GM12878 (cell line): ENCODE measurements around the gene NPB. TPM values are rescaled to one million over a fixed set of nuclear protein-coding genes. Genes with fewer than 3 reads are reported as not detected.

ENCODE experiments used
- ATAC-seq: fragments of 200-7000 bp; cut with Tn5 transposase; 3 replicates; pipeline ENCODE4 v1.9.1; 2020; ENCODE audit warnings: mild to moderate bottlenecking, moderate library complexity
- BruUV-seq: library from RNA; stranded (reverse); fragments of 400-500 nt; replicated peaks from 2 replicates; lab custom pipeline; 2021; lab: Mats Ljungman, UMichigan
- CTCF ChIA-PET: fragments of 300-600 bp; sonication (Branson Sonifier 250); formaldehyde crosslinking; extraction: SDS; loops from one replicate; lab custom pipeline; 2021; ENCODE audit warnings: inconsistent platforms; lab: Yijun Ruan, JAX
- POLR2A ChIA-PET: fragments of 350-600 bp; formaldehyde crosslinking; extraction: SDS; loops from one replicate; lab custom pipeline; 2021; ENCODE audit warnings: inconsistent platforms; lab: Charles Lee
- RAD21 ChIA-PET: fragments of 300-600 bp; sonication (Branson Sonifier 250); formaldehyde crosslinking; loops from one replicate; lab custom pipeline; 2023; ENCODE audit warnings: antibody characterized with exemption; ENCODE audit not compliant: unreplicated experiment; lab: Charles Lee
- SMC1A ChIA-PET: fragments of 300-600 bp; sonication (Branson Sonifier 250); formaldehyde crosslinking; loops from one replicate; lab custom pipeline; 2023; ENCODE audit not compliant: unreplicated experiment, uncharacterized antibody; lab: Charles Lee
- DNase-seq: peaks from one replicate; pipeline ENCODE4 v3.0.0-alpha.2; 2011; ENCODE audit warnings: low read depth, low spot score
- FAIRE-seq: peaks from 3 replicates; lab custom pipeline; 2011; peaks lifted over from hg19 to GRCh38; lab: Jason Lieb, UNC
- H2AFZ ChIP-seq: 2 replicates; pipeline ENCODE4 v1.6.0; 2011; ENCODE audit warnings: low read depth, low read length, control low read depth; ENCODE audit not compliant: control insufficient read depth
- H3K27ac ChIP-seq: 2 replicates; pipeline ENCODE4 v1.5.1; 2011; ENCODE audit warnings: control low read depth; ENCODE audit not compliant: control insufficient read depth, insufficient read depth
- H3K27me3 ChIP-seq, 2 experiments: replicated peaks in 1 of 2; 2 replicates each; pipeline versions ENCODE4 v1.6.0 to v1.6.1; 2011; ENCODE audit warnings: low read length in 1 of 2; ENCODE audit not compliant: control insufficient read depth in 2 of 2, insufficient read depth in 2 of 2
- H3K36me3 ChIP-seq, 2 experiments: 2 replicates each; pipeline ENCODE4 v1.5.1; 2011; ENCODE audit warnings: low read length in 1 of 2; ENCODE audit not compliant: control insufficient read depth in 2 of 2, insufficient read depth in 2 of 2
- H3K4me1 ChIP-seq: 2 replicates; pipeline ENCODE4 v1.6.1; 2011; ENCODE audit warnings: mild to moderate bottlenecking, low read length, moderate library complexity, mixed read lengths; ENCODE audit not compliant: control insufficient read depth, insufficient read depth
- H3K4me2 ChIP-seq: 2 replicates; pipeline ENCODE4 v1.6.0; 2011; ENCODE audit warnings: control low read depth; ENCODE audit not compliant: control insufficient read depth, insufficient read depth
- H3K4me3 ChIP-seq: fragments of 200-600 bp; sonication (generic); 2 replicates; pipeline ENCODE4 v1.5.1; 2016
- H3K79me2 ChIP-seq: 2 replicates; pipeline ENCODE4 v1.6.0; 2011; ENCODE audit warnings: low read length; ENCODE audit not compliant: control insufficient read depth, insufficient read depth
- H3K9ac ChIP-seq: 2 replicates; pipeline ENCODE4 v1.8.0; 2011; ENCODE audit warnings: low read length, control low read depth, mixed read lengths; ENCODE audit not compliant: control insufficient read depth, insufficient read depth
- H3K9me3 ChIP-seq: replicated peaks from 3 replicates; pipeline ENCODE4 v1.5.1; 2011; ENCODE audit warnings: mild to moderate bottlenecking, low read length; ENCODE audit not compliant: control insufficient read depth, insufficient read depth
- H4K20me1 ChIP-seq: 2 replicates; pipeline ENCODE4 v1.6.0; 2011; ENCODE audit not compliant: control insufficient read depth, insufficient read depth
- BRCA1 ChIP-seq: IDR thresholded peaks from 2 replicates; pipeline ENCODE4 v1.6.1; 2011; ENCODE audit warnings: low read depth, low read length, improper control_type of control experiment
- KAT2A ChIP-seq: conservative IDR thresholded peaks from 2 replicates; pipeline ENCODE4 v1.6.1; 2011; ENCODE audit warnings: low read depth, low read length; ENCODE audit not compliant: control insufficient read depth
- PAX5 ChIP-seq: IDR thresholded peaks from 2 replicates; pipeline ENCODE4 v1.6.1; 2011; ENCODE audit warnings: low read depth, low read length, borderline replicate concordance
- RELA ChIP-seq: fragments of 450-650 bp; IDR thresholded peaks from 2 replicates; pipeline ENCODE4 v1.8.0; 2014; ENCODE audit warnings: borderline replicate concordance; ENCODE audit not compliant: partially characterized antibody
- SIN3A ChIP-seq: IDR thresholded peaks from 2 replicates; pipeline ENCODE4 v1.6.1; 2012; ENCODE audit warnings: low read depth, low read length, improper control_type of control experiment
- USF1 ChIP-seq: IDR thresholded peaks from 2 replicates; pipeline ENCODE4 v1.6.1; 2011; ENCODE audit warnings: borderline replicate concordance, low read depth, mild to moderate bottlenecking, moderate library complexity, mixed read lengths, low read length; ENCODE audit not compliant: insufficient read depth; ENCODE audit errors: extremely low read length
- ZBTB40 ChIP-seq: fragments of 450-650 bp; IDR thresholded peaks from 2 replicates; pipeline ENCODE4 v1.6.1; 2016; ENCODE audit warnings: mild to moderate bottlenecking, moderate library complexity, borderline replicate concordance
- WGBS: methylation state at CpG from one replicate; pipeline ENCODE4 v1.1.6; 2016; ENCODE audit warnings: low lambda C conversion rate; ENCODE audit not compliant: insufficient replicate concordance, insufficient coverage; ENCODE audit errors: missing lambda C conversion rate; 5-methylcytosine and 5-hydroxymethylcytosine counted together
- in situ Hi-C: fragments of 300-500 bp; cut with MboI; formaldehyde crosslinking; loops from 9 replicates; pipeline ENCODE4 v1.14.3; 2018; ENCODE audit warnings: mixed read lengths
- intact Hi-C: fragments of 100-400 bp; cut with micrococcal nuclease; formaldehyde crosslinking; loops from one replicate; pipeline ENCODE4 v1.14.2; 2022; ENCODE audit not compliant: unreplicated experiment
- polyA plus RNA-seq, 11 experiments: library from polyadenylated mRNA; depleted of rRNA in 4 of 11; unstranded in 6 of 11; stranded (reverse) in 5 of 11; fragments of >200 nt; fragmentation: Nextera tagmentation in 4 of 11; fragmentation: Illumina TruSeq in 1 of 11; extraction: Ambion mirVana in 4 of 11; extraction: Trizol in 1 of 11; gene quantifications; 1 replicate in 1 of 11; 2 replicates in 10 of 11; pipeline versions ENCODE4 v1.2.1 to v1.2.3, GENCODE V29; 2011 to 2016; ENCODE audit warnings: inconsistent platforms in 2 of 11, missing spikeins in 2 of 11, low read depth in 1 of 11
- total RNA-seq, 4 experiments: library from RNA; depleted of rRNA in 3 of 4; stranded (reverse); fragments of >200 nt in 3 of 4; fragmentation: Illumina TruSeq in 1 of 4; extraction: Trizol in 1 of 4; gene quantifications; 2 replicates each; pipeline versions ENCODE4 v1.2.1 to v1.2.3, GENCODE V29; 2013 to 2021

The NPB gene
- total and polyA plus RNA-seq, 10 of the 15 experiments (the other 5 are each of a cell fraction or from before 2014, with no cell fraction given), result 0.03 to 0.40 (median 0.15) TPM; not detected in 2

- DNase-seq, result no peak
- in situ Hi-C loops, result no loop called here
- 92% methylated on average over 16 of the region's 16 CpGs for WGBS
- Histone ChIP-seq H3K4me2 (no peak overlapping the region), H3K27me3 (no peaks in the 10 kb centered on the region; a peak in 1 of 4 replicates), H3K9me3 (no peaks in the 10 kb centered on the region), H3K36me3 (peaks cover 0 to 2% of the 10 kb centered on the region in 2 experiments; a peak in 3 of 4 replicates), H3K4me1 (peaks cover 5% of the 10 kb centered on the region; the same call in 1 of the 2 replicates), H3K27ac (no peak overlapping the region), H3K9ac (no peak overlapping the region), H3K79me2 (peaks cover 9% of the 10 kb centered on the region), H3K4me3 (no peak overlapping the region), H4K20me1 (no peaks in the 10 kb centered on the region), H2AFZ (no peak overlapping the region)
- intact Hi-C loops, result no loop called here
- ChIA-PET POLR2A (interaction anchor here (0.6 kb wide), 1 partner anchor 18 kb away, joined by 3 read pairs; no protein-coding TSS in a partner anchor), RAD21 (no interaction called here), CTCF (no interaction called here), SMC1A (no interaction called here)
- TF ChIP-seq BRCA1 (no peak), PAX5 (no peak), SIN3A (no peak), KAT2A (no peak), ZBTB40 (no peak), USF1 (no peak), RELA (no peak)
- no peak for FAIRE-seq
- no peak for ATAC-seq
- no TSS peak for BruUV-seq
These were observed 3.4 kb downstream of the NPB start for GRCh38 chr17:81905424-81905875.
